WI38 (cell line): ENCODE data around the gene CCL17.
"Not testable (repeated sequence)": the region's sequence is repeated elsewhere in the genome, so short reads cannot be mapped to it uniquely, and the experiment has no call there.

Experiments used
- H3K4me3 ChIP-seq: 2 replicates; pipeline ENCODE4 v1.5.1; 2011; ENCODE audit warnings: low read depth, mild to moderate bottlenecking, control low read depth, low read length
- CTCF ChIP-seq: IDR thresholded peaks from 2 replicates; pipeline ENCODE4 v1.5.1; 2012; ENCODE audit warnings: low read depth, mild to moderate bottlenecking, control low read depth, low read length

The CCL17 gene

GRCh38 chr16:57372372-57373116 lies 32.0 kb upstream of the CCL17 start, which contains the start of gene CX3CL1:
TSS of gene CX3CL1 (plus strand) at chr16:57372490. CDS start at chr16:57372569, 79 bp downstream.
- no peak within 1 kb of the TSS for H3K4me3 ChIP-seq
- TF ChIP-seq CTCF = no peak

GRCh38 chr16:57373117-57373947 lies 31.2 kb upstream of the CCL17 start:
- no peak for TF ChIP-seq CTCF
- H3K4me3 ChIP-seq = no peak overlapping the region

GRCh38 chr16:57374067-57374534 lies 30.5 kb upstream of the CCL17 start:
- no peak overlapping the region for H3K4me3 ChIP-seq
- no peak for TF ChIP-seq CTCF

- not testable (repeated sequence) for H3K4me3 ChIP-seq
Measured at GRCh38 chr16:57374925-57375465, 29.6 kb upstream of the CCL17 start.

- H3K4me3 ChIP-seq = no peak overlapping the region
- TF ChIP-seq CTCF = no peak
Measured at GRCh38 chr16:57376313-57376818, 28.2 kb upstream of the CCL17 start.

GRCh38 chr16:57377080-57377841 lies 27.3 kb upstream of the CCL17 start:
- no peak overlapping the region for H3K4me3 ChIP-seq
- no peak for TF ChIP-seq CTCF

- no peak for TF ChIP-seq CTCF
- H3K4me3 ChIP-seq = no peak overlapping the region
Measured at GRCh38 chr16:57379579-57379978, 25.0 kb upstream of the CCL17 start.
